ENCODE measurements around the gene CNEP1R1.
"Not testable (repeated sequence)": the region's sequence is repeated elsewhere in the genome, so short reads cannot be mapped to it uniquely, and the experiment has no call there.

The CNEP1R1 gene, protein sequence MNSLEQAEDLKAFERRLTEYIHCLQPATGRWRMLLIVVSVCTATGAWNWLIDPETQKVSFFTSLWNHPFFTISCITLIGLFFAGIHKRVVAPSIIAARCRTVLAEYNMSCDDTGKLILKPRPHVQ

DNA sequence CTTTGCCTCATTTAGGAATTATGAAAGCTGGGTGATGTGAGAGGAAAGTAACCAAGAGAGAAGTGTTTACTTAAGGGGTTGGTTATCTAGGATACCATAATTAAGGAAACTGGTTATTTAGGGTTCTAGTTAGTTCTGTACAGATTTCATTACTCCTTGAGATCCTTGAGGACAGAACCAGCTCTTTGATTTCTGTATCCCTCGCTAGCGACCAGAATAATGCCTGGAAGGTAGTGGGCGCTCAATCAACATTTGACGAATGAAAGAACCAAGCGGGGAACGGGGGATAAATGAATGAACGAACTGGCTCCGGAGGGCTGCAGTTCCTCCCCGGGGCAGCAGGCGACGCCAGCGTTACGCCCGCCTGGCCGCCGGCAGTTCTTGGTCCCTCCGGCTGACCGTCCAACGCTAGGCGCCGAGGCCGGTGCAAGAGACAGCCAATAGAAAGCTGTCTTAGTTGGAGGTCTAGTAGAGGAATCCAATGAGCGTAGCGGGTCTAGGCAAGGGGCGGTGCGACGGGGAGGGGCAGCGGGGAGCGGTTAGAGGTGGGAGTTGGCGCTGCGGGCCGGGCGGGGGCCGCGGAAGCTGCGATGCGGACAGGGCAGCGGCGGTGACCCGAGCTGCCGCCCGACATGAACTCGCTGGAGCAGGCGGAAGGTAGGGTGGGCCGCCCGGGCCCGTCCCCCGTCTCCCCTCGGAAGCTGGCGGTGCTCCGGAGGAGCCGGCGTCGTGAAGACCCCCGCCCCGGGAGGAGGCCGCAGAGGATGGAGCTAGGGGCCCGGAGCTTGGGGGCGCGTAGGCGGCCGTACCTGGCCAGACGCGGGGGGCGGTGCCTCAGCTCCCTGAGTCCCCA lies at the start of gene CNEP1R1:
CNEP1R1 (plus strand) TSS at position 542 of the 853 bp plus-strand sequence; CDS start at position 633, 91 bp downstream.
- DNase-seq (ENCODE audit: low read depth in 2 of 2, low spot score in 1 of 2), result peak; percentile 80

DNA sequence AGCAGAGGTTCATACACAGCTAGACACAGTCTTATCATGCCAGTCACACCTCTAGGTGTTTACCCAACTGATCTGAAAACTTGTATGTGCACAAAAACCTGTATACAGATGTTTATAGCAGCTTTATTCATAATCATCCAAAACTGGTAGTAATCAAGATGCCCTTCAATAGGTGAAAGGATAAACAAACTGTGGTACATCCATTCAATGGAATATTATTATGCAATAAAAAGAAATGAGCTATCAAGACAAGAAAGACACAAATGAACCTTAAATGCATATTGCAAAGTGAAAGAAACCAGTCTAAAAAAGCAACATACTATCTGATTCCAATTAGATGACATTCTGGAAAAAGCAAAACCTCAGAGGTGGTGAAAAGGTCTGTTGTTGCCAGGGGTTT lies 47.6 kb upstream of the CNEP1R1 start:
- DNase-seq (ENCODE audit: low read depth in 2 of 2, low spot score in 1 of 2), result no peak

DNA sequence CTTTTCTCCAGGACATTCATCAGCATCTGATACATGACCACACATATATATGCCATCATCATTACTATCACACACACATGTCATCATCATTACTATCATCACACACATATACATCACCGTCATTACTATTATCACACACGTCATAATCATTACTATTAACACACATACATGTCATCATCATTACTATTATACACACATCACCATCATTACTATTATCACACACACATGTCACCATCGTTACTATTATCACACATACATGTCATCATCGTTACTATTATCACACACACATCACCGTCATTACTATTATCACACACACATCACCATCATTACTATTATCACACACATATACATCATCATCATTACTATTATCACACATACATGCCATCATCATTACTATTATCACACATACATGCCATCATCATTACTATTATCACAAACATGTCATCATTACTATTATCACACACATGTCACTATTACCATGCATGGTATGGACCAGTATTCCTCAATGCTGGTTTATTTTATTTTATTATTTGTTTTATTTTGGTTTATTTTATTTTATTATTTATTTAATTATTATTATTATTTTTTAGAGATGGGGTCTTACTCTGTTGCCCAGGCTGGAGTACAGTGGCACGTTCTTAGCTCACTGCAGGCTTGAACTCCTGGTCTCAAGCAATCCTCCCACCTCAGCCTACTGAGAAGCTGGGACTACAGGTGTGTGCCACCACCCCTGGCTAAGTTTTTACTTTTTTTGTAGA lies 46.3 kb upstream of the CNEP1R1 start:
- DNase-seq (ENCODE audit: low read depth in 2 of 2, low spot score in 1 of 2), result no peak

DNA sequence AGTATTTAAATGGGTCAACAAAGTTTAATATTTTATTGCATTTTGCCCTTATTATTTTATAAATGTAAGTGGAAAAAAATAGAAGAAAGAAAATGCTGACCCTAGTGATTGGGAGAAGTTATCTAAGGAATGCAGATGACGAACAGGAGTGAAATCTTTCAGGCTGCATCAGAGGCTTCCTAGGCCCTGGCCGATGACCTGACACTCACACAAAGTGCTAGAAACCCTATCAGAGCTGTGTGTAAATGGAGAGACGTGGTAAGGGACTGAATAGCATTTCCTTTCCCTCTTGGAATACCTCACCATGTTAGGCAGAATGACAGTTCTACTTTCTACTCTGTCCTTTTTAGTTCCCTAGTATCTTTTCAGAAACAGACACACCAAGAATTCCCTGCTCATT lies 44.9 kb upstream of the CNEP1R1 start:
- DNase-seq (ENCODE audit: low read depth in 2 of 2, low spot score in 1 of 2), result no peak

DNA sequence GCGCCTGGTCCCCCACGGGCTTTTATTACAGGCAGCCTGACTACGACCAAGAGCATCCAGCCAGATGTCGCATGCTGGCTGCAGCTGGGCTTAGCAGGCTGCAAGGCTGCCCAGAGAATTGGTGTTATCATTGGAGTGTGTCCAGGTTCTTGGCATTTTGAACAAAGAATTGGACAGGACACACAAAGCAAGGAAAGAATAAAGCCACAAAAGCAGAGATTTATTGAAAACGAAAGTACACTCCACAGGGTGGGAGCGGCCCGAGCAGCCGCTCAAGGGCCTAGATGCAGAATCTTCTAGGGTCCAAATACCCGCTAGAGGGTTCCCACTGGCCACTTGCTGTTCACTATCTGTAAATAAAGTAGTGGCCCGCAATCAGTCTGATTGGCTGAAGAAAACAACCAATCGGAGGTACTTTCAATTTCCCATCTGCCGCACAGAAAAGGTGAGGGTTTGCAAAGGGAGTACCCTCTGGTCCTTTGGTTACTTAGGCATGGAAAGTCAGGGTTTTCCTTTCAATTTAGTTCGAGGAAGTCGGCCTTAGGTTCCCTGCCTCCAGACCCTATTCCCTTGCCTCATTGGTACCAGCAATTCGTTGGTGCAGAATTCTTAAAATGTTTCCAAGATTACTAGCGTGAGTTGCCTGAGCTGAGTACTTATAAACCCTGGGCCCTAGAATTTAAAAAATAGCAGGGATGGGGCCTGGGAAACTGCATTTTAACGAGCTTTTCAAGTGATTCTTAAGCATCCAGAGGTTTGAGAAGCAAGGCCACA lies 38.5 kb upstream of the CNEP1R1 start:
- DNase-seq (ENCODE audit: low read depth in 2 of 2, low spot score in 1 of 2), result no peak

DNA sequence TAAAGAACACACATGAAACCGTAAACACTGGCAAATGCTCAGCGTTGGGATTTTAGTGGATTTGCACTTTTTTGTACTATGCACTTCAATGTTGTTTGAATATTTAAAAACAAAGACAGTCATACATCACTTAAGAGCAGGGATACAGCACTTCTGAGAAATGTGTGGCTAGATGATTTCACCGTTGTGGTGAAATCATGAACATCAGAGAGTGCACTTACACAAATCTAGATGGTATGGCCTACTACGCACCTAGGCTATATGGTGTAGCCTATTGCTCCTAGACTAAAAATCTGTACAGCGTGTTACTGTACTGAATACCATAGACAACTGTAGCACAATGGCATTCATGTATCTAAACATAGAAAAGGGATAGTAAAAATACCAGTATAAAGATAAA lies 37.6 kb upstream of the CNEP1R1 start:
- no peak for DNase-seq (ENCODE audit: low read depth in 2 of 2, low spot score in 1 of 2)

DNA sequence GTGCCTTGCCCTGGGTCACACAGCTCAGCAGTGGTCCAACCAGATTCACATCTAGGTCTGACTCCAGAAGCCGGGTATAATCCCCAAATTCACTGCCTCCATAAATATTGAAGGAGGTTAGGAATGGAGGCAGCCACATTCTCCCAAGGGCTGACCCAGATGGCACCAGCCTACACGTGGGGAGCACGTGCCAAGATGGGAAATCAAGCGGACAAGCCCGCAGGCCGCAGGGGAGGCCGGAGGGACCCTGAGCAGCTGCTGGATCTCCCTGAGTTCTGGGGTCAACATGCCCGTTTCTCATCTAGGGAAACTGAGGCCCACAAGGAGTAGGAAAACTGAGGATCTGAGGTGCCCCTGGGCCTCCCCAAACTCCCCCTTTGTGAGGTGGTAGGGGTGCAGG lies 32.2 kb upstream of the CNEP1R1 start:
- DNase-seq (ENCODE audit: low read depth in 2 of 2, low spot score in 1 of 2), result no peak

DNA sequence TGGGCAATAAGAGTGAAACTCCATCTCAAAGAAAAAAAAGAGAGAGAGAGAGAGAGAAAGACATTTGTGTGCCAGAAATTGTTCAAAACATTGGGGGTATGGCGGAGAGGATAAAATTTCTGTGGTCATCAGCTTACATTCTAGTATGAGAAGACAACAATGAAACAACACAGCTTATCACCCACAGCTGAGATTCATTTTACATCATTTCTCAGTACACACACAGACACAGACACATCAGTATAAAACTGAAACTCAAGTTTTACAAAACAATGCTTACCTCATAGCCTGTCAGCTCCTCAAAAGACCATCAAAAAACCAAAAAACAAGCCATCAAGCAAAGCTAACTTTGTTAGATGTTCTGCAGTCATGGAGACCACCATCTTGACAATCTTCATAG lies 31.4 kb upstream of the CNEP1R1 start:
- DNase-seq (ENCODE audit: low read depth in 2 of 2, low spot score in 1 of 2), result no peak

DNA sequence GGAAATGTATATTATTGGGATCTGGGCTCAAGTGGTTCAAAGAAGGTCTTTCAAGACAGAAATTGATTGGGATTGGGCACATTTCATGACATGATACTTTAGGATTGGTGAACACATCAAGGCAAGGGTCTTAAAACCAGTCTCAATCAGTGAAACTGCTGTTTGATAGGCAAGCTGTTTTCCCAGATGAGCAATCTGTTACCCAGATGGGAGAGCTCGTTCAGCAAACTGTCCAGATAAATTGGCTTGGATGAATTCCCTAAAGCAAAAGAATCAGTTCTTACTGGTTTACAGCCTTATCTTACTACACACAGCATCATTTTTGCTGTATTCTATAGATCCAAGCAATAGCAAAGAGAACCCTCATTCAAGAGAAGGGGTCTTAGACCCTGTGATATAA lies 31.0 kb upstream of the CNEP1R1 start:
- no peak for DNase-seq (ENCODE audit: low read depth in 2 of 2, low spot score in 1 of 2)

DNA sequence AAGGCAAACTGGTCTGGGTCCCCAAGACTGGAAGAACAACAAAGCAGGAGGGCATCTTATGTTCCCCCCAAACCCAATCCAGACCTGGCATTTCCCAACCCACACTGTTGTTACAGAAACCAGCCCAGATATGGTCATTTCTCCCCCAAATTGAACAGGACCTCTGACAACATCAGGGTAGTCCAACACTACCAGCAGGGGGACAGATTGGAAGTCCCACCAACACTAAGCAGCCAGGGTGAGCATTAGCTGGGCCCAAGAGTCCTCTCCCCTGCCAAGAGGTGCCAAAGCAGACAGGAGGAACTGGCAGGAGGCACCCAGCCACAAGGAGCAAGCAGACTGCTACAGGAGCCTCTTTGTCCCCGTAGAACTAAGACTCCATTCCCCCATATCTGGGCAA lies 29.3 kb upstream of the CNEP1R1 start:
- no peak for DNase-seq (ENCODE audit: low read depth in 2 of 2, low spot score in 1 of 2)

DNA sequence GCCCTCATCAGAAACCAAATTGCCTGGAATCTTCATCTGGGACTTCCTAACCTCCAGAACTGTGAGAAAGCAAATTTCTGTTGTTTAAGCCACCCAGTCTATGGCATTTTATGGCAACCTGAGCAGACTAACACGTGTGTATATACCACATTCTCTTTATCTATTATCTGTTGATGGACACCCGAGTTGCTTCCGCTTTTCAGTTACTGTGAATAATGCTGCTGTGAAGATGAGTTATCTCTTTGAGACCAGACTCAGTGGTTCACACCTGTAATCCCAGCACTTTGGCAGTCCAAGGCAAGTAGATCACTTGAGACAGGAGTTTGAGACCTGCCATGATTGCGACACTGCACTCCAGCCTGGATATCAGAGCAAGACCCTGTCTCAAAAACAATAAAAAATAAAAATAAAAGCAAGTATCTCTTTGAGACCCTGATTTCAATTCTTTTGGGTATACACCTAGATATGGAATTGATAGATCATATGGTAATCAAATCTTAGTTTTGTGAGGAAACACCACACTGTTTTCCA lies 27.2 kb upstream of the CNEP1R1 start:
- DNase-seq (ENCODE audit: low read depth in 2 of 2, low spot score in 1 of 2), result no peak

DNA sequence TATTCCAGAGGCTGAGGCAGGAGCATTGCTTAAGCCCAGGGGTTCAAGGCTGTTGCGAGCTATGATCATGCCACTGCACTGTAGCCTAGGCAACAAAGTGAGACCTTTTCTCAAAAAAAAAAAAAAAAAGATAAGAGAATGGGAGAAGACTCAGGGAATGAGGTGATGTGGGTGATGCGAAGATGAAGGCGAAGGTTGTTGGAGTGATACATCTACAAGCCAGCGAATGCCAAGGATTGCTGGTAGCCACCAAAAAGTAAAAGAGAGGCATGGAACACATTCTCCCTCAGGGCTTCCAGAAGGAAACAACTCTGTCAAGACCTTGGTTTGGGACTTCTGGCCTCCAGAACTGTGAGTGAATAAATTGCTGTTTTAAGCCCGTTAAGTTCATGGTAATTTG lies 26.0 kb upstream of the CNEP1R1 start:
- DNase-seq (ENCODE audit: low read depth in 2 of 2, low spot score in 1 of 2), result no peak

DNA sequence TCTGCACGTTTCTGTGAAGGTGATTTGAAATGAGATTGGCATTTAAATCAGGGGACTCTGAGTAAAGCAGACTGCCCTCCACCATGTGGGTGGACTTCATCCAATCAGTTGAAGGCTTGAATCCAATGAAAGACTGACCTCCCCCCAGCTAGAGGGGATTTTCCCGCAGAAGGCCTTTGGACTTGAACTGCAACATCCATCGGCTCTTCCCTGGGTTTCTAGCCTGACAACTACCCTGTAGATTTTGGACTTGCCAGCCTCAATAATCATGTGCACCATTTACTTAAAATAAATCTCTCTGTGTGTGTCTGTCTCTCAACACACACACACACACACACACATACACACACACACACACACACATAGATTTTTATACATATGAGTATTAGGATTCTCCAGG lies 23.9 kb upstream of the CNEP1R1 start:
- DNase-seq (ENCODE audit: low read depth in 2 of 2, low spot score in 1 of 2), result no peak

DNA sequence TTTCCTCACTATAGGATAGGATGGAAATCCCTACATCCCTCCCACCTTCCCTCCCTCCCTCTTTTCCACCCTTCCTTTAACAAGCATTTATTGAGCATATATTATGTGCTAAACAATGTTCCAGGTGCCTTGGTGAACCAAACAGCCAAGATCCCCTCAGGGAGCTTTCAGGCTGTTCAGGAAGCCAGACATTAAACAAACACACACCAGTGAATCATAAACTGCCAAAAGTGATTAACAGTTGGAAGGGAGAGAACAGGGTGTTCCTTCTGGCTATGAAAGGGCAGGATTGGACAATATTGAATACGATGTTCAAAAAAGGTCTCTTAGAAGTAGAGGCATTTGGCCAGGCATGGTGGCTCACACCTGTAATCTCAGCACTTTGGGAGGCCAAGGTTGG lies 22.8 kb upstream of the CNEP1R1 start:
- no peak for DNase-seq (ENCODE audit: low read depth in 2 of 2, low spot score in 1 of 2)

DNA sequence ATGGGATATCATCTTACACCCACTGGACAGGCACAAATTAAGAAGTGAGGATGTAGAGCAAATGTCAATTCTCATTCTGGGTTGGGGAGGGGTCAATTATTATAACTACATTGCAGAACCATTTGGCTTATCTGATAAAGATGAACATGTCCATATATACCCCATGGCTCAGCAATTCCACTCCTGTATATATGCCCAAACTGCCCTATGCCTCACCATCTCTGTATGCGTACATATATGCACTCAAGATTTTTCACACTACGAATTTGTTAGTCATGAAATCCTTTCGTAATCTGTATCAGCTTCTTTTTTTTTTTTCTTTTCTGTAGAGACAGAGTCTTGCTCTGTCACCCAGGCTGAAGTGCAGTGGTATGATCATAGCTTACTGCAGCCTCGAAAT lies 20.8 kb upstream of the CNEP1R1 start:
- DNase-seq (ENCODE audit: low read depth in 2 of 2, low spot score in 1 of 2), result no peak

DNA sequence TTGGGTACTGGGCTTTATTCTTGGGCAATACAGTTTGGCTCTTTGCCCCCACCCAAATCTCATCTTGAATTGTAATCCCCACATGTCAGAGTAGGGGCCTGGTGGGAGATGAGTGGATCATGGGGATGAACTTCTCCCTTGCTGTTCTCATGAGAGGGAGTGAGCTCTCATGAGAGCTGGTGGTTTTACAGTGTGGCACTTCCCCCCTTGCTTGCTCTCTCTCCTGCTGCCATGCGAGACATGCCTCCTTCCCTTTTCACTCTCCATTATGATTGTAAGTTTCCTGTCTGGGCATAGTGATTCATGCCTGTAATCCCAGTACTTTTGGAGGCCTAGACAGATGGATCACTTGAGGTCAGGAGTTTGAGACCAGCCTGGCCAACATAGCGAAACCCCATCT lies 18.1 kb upstream of the CNEP1R1 start:
- DNase-seq (ENCODE audit: low read depth in 2 of 2, low spot score in 1 of 2), result no peak

DNA sequence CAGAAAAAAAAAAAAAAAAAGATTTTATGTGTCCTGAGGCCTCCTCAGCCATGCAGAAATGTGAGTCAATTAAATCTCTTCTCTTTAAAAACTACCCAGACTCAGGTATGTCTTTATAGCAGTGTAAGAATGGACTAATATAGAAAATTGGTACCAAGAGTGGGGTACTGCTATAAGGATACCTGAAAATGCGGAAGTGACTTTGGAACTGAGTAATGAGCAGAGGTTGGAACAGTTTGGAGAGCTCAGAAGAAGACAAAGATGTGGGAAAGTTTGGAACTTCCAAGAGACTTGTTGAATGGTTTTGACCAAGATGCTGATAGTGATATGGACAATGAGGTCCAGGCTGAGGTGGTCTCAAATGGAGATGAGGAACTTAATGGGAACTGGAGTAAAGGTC lies 17.3 kb upstream of the CNEP1R1 start:
- no peak for DNase-seq (ENCODE audit: low read depth in 2 of 2, low spot score in 1 of 2)

DNA sequence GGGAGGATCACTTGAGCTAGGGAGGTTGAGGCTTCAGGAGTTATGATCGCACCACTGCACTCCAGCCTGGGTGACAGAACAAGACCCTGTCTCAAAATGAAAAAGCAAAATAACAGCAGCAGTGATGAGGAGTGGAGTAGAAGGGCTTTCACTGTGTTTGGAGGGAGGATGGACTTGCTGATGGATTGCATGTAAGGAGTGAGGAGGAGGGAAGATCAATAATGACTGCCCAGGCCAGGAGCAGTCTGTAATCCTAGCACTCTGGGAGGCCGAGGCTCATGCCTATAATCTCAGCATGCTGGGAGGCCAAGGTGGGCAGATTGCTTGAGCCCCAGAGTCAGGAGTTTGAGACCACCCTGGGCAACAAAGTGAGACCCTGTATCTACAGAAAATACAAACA lies 14.8 kb upstream of the CNEP1R1 start:
- no peak for DNase-seq (ENCODE audit: low read depth in 2 of 2, low spot score in 1 of 2)

DNA sequence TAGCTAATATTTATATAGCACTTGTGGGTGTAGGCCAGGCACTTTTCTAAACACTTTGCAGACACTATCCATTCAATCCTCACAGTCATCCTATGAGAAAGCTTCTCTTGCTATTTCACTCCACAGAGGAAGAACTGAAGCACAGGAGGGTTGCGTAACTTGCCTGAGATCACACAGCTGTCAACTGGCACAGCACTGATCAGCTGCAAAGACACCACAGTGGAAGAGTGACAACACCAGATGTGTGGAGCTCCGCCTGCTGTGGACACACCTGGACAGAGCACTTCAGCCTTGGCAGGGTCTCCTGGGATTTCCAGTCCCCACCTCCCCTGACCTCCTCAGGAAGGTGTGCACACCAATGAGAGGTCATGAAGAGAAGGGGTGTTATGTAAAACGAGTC lies 13.3 kb upstream of the CNEP1R1 start:
- DNase-seq (ENCODE audit: low read depth in 2 of 2, low spot score in 1 of 2), result no peak

DNA sequence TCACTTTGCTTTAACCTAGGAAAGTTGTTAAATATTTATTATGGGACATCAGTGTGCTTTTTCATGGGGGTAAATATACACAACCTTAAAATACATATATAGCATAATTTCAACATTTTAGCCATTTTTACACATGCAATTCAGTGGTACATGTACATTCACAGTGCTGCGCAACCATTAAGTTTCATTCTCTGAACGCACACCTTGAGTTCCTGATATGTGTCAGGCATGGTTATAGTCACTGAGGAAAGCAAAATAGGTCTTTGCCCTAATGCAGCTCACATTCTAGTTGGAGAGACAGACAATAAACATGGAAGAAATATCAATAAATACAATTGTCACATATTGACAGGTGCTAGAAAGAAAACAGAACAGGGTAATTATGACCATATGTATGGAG lies 12.8 kb upstream of the CNEP1R1 start:
- no peak for DNase-seq (ENCODE audit: low read depth in 2 of 2, low spot score in 1 of 2)

DNA sequence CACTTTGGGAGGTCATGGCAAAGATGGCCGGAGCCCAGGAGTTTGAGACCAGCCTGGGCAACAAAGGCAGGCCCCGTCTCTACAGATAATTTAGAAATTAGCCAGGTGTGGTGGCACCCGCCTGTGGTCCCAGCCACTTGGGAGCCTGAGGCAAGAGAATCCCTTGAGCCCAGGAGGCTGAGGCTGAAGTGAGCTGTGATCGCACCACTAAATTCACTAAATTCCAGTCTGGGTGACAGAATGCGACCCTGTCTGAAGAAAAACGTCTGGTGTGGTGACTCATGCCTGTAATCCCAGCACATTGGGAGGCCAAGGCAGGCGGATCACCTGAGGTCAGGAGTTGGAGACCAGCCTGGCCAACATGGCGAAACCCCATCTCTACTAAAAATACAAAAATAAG lies 10.8 kb upstream of the CNEP1R1 start:
- not testable (repeated sequence) for DNase-seq (ENCODE audit: low read depth in 2 of 2, low spot score in 1 of 2)

Measured in stimulated activated CD8-positive, alpha-beta memory T cell treated with anti-CD3 and anti-CD28 coated beads, Interleukin-4, amount 100 ng/mL, for 4 hours (primary cell).